Activated T-cell treated with anti-CD3 and anti-CD28 coated beads for 1 hour (primary cell): Measurements from ENCODE around the gene ITGB3BP.
"Not testable (repeated sequence)": the region's sequence is repeated elsewhere in the genome, so short reads cannot be mapped to it uniquely, and the experiment has no call there.

Experiments
- DNase-seq: peaks from one replicate; pipeline ENCODE4 v3.0.0-alpha.2; 2020; ENCODE audit warnings: low read depth

Gene ITGB3BP

GRCh38 chr1:63506782-63507181, 16.2 kb downstream of the ITGB3BP start:
- no peak for DNase-seq

- no peak for DNase-seq
These were observed 21.8 kb downstream of the ITGB3BP start for GRCh38 chr1:63501256-63501655.

DNA sequence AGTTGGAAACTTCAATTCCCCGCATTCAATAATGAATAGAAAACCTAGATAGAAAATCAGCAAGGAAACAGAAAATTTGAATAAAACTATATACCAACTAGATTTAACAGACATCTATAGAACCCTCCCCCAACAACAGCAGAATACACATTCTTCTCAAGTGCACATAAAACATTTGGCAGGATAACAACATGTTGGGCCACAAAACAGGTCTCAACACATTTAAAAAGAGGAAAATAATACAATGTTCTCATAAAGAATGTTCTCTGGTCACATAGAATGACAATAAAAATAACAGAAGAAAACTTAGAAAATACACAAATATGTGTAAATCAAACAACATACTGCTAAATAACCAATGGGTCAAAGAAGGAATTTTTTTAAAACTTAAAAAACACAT, 24.9 kb downstream of the ITGB3BP start:
- DNase-seq: no peak

GRCh38 chr1:63497577-63497976, 25.4 kb downstream of the ITGB3BP start:
- DNase-seq: no peak

DNA sequence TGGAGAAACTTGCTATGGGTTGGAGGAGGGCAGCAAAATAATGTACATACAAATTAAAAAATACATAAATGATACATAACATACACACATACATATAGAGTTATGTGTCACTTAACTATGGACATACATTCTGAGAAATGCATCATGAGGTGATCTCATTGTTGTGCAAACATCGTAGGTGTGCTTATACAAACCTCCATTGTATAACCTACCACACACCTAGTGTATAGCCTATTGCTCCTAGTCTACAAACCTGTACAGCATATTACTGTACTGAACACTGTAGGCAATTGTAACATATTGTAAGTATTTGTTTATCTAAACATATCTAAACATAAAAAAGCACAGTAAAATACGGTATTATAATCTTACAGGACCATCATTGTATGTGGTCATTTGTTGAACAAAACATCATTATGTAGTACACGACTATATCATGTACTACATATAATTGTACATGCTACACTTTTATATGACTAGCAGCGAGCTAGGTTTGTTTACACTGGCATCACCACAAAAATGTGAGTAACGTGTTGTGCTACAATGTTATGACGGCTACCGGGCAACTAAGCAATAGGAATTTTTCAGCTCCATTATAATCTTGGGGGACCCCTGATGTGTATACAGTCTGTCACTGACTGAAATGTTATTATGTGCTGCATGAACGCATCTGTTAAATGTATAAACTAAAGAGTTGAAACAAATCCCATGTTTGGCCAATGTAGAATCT, 35.5 kb downstream of the ITGB3BP start:
- DNase-seq: no peak

DNA sequence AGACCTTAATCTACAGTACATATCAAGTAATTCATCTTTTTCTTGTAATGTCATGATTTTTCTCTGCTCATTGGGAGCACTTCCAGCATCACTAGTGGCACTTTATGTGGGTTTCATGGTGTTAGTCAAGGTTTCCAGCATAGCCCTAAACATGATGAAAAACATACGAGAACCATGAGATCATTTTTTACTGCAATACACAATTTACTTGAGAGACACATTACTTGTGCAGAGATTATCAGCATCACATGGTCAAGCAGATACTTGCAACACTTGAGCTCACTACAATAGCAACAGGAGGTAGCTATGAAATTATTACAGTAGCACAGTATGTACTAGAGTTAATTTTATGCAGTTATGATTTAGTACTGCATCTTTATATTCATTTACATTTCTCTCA, 36.4 kb downstream of the ITGB3BP start:
- no peak for DNase-seq

DNA sequence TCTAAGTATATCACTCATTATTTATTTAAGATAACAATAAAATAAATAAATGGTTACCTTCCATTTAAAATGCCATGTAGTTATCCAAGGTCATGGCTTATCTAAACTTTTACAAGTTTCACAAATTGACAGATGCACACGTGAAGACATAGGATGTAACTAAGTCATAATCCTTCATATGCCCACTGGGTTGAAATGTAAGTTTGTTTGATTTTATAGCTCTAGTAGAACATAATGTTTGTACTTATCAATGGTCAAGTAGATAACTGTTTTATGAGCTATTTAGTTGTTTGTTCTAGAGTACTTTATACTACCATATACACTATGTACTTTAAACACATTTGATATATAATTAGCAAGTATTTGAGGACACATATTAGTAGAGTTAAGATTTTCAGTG, 43.0 kb downstream of the ITGB3BP start:
- no peak for DNase-seq

- DNase-seq: no peak
These were observed 47.3 kb downstream of the ITGB3BP start for GRCh38 chr1:63475761-63476160.

DNA sequence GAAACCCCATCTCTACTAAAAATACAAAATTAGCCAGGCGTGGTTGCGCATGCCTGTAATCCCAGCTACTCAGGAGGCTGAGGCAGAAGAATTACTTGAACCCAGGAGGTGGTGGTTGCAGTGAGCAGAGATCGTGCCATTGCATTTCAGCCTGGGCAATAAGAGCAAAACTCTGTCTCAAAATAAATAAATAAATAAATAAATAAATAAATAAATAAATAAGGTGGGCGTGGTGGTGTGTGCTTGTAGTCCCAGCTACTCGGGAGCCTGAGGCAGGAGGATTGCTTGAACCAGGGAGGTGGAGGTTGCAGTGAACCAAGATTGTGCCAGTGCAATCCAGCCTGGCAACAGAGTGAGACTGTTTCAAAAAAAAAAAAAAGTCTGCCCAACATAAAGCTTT, 54.3 kb downstream of the ITGB3BP start:
- DNase-seq: not testable (repeated sequence)

- DNase-seq: no peak
These were observed 56.3 kb downstream of the ITGB3BP start for GRCh38 chr1:63466759-63467158.

DNA sequence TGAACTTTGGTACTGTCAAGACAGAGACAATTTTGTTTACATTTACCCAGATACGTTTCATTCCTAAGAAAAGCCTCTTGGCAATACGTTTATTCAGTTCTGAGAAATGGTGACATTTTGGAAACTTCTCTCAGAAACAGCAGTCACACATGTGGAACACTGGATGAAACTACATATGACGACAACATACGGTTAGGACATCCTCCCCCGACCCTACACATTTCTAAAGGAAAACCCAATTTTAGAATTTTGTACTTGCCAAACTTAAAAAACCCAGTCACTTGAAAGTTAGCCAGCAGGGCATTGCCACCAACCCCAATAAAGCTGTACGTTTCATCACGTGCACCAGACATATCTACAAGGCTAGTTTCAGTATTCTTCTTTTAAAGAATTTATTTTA, 56.8 kb downstream of the ITGB3BP start:
- DNase-seq: no peak

- DNase-seq: no peak
These were observed 59.8 kb downstream of the ITGB3BP start for GRCh38 chr1:63463248-63463647.

- DNase-seq: no peak
These were observed 61.3 kb downstream of the ITGB3BP start for GRCh38 chr1:63461661-63462230.

DNA sequence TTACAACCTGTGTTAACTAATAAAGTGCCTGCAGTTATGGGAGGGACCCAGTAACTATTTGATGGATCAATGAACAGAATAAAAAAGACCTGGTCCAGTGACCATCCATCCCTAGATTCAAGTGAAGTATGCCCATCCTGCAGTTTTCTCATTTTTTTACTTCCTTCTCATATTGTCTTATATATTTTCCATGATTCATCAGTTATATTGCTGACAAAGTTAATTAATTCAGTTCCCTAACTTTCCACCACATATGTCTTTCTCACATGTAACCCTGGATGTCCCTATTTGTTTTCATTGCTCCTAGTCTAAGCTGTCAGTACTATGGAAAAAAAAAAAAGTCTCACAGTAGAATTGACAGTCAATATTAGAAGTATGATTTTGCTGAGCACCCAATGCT, 64.3 kb downstream of the ITGB3BP start:
- no peak for DNase-seq

DNA sequence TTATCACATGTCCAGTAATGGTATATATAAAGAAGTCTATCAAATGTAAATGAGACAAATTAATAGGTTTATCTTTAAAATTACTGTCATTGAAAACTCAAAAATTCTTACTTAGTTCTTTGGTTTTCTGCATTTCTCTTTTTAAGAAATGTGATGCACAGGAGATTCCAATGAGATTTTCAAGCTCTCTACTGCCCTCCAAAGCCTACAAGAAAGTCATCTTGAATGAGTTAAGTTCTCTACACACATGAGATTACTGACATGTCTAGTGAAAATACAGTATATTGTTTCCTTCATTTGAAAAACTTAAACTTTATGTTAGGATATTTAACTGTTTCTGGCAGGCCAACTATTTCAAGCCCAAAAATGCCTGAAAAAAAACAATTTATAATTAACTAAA, 68.8 kb downstream of the ITGB3BP start:
- DNase-seq: no peak

- DNase-seq: no peak
These were observed 69.8 kb downstream of the ITGB3BP start for GRCh38 chr1:63453232-63453631.

GRCh38 chr1:63450416-63450815, 72.6 kb downstream of the ITGB3BP start:
- DNase-seq: no peak

- DNase-seq: no peak
These were observed 74.2 kb downstream of the ITGB3BP start for GRCh38 chr1:63448731-63449246.

- DNase-seq: no peak
These were observed 80.9 kb downstream of the ITGB3BP start for GRCh38 chr1:63442141-63442475.

- no peak for DNase-seq
These were observed 87.9 kb downstream of the ITGB3BP start for GRCh38 chr1:63435161-63435560.

DNA sequence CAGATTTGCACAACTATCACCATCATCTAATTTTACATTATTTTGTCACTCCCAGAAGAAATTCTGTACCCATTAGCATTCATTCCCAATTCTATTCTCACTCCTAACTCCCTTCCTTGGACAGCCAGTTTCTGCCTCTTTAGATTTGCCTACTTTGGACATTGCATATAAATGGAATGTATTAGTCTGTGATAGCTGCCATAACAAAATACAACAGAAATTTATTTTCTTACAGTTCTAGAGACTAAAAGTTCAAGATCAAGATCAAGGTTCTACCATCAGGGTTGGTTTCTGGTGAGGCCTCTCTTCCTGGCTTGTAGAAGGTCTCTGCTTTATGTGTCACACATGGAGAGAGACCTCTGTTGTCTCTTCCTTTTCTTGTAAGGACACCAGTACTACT, 93.7 kb downstream of the ITGB3BP start:
- DNase-seq: no peak

DNA sequence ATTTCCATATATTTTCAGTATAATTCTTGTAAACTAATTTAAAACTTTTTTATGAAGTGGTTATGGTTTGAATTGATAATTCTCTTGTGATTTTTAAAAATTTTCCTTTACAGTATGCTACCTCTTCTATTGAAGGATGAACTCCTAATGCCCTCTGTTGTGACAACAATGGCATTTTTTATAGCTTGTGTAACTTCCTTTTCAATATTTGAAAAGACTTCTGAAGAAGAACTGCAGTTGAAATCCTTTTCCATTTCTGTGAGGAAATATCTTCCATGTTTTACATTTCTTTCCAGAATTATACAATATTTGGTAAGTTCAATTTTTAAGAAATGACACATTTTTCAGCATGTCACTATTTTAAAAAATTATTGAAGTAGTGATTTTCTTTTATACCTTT, 94.2 kb downstream of the ITGB3BP start:
- DNase-seq: no peak

DNA sequence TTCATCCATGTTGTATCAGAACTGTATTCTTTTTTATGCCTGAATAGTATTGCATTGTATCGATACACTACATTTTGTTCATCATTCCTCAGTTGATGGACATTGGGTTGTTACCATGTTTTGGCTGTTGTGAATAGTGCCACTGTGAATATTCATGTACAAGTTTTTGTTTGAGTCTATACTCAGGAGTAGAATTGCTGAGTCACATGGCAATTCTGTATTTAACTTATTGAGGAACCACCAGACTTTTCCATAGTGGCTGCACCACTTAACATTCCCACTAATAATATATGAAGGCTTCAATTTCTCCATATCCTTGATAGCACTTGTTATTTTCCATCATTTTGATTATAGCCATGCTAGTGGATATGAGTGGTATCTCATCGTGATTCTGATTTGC, 99.4 kb downstream of the ITGB3BP start:
- no peak for DNase-seq

DNA sequence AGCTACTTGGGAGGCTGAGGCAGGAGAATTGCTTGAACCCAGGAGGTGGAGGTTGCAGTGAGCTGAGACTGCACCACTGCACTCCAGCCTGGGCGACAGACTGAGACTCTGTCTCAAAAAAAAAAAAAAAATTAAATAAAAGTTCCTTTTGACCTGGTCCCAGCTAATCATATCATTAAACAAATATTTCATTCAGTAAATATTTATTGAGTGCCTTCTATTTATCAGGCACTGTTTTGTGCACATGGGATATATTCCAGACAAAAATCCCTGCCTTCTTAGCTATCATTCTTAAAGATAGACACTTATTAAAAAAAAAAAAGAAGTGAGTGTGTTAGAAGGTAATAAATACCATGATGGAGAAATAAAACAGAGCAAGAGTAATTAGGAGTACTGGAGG, 102.3 kb downstream of the ITGB3BP start:
- DNase-seq: not testable (repeated sequence)
